GM19043 (cell line): ENCODE data around the gene CD200R1.

Experiments
- ATAC-seq: cut with Tn5 transposase; IDR thresholded peaks from one replicate; pipeline ENCODE4 v1.9.1; 2021; ENCODE audit warnings: low read depth; ENCODE audit not compliant: unreplicated experiment

CD200R1 gene

DNA sequence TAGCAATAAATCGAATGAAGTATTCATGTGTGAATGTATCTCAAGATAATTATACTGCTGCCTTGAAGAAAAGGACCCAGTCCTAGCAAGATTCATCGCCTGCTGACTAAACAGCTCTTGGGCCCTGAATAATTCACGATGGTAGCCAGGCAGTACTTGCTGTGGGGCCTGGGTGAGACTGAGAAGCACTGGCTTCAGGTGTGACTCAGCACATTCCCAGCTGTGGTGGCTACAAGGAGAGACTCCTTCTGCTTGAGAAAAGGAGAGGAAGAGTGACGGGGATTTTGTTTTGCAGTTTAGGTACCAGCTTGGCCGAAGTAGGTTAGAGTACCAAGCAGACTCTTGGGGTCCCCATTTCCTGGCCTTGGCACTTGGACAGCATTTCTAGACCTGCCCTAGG lies 80.6 kb downstream of the CD200R1 start:
- ATAC-seq: no peak

DNA sequence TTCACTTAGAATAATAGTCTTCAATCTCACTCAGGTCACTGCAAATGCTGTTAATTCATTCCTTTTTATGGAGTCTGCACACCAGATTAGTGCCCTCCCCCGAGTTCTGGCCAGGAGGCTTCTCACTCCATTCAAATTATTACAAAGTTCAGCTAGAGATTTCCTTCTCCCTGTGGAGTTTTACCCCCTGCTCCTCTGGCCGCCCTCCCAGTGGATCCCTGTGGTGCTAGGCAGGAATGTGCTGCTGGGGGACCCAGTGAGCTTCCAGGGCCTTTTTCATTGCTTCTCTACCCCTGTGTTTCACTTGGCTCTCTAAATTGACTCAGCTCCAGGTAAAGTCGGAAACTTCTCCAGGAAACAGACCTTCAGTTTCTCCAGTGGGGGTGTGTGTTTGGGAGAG lies 85.5 kb downstream of the CD200R1 start:
- ATAC-seq: no peak

DNA sequence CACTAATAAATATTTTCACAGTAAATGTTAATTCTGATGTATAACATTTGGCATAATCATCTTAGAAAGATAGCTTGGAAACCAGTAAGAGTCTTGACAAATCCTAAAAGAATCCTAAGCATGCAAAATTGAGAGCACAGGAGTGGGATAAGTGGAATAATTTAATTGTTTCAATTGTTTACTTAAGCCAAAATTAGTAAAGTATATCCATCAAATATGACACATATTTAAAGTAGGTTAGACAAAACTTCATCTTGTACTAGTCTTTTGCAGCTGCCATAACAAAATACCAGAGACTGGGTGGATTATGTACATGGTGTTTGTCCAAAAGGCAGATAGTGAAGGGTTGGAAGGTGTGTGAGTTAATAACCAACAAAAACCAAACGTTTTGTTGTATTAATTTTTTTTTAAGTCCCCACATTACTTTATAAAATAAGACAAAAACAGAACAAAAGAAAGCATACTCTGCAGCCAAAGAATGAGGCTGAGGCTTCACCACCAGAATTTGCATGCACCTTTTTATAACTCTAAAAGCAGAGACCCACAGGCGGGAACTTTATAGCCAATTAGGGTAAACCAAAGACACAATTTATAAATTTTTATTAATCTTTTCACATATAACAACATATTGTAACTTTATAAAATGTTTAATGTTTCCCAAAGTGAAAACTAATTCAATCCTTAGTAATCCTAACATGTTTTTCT lies 86.4 kb downstream of the CD200R1 start:
- no peak for ATAC-seq

DNA sequence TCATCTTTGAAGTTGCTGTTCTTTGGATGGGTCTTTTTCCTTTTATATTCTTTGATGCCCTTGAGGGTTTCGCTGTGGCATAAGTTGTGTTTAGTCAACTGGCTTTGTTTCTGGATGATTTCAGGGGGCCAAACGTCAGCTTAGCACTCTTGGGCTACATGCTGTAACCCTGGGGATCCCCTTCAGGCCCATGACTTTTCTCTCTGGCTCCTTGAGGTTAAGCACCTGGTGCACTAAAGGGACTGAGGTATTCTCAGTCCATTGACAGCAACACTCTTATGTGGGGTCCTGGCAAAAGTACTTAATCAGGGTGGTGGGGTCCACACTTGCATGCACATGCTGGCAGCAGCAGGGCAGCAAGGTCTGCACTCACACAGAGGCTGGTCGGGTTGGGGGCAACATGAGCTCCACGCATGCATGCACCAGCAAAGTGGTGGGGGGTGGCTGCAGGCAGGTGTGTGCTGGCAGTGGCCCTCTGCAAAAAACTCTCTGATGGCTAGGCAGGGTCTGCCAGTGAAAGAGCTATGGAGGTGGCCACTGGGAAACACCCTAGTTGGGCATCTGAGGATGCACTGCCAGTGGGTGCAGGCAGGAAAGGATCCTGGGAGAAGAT lies 90.1 kb downstream of the CD200R1 start:
- ATAC-seq: no peak

- no peak for ATAC-seq
Observed at GRCh38 chr3:112881891-112882290, 93.0 kb downstream of the CD200R1 start.

GRCh38 chr3:112875561-112875960 lies 99.3 kb downstream of the CD200R1 start:
- ATAC-seq: no peak

- no peak for ATAC-seq
Observed at GRCh38 chr3:112874725-112875124, 100.2 kb downstream of the CD200R1 start.

- peak; percentile 74 for ATAC-seq
Observed at GRCh38 chr3:112873632-112874031, 101.3 kb downstream of the CD200R1 start.

DNA sequence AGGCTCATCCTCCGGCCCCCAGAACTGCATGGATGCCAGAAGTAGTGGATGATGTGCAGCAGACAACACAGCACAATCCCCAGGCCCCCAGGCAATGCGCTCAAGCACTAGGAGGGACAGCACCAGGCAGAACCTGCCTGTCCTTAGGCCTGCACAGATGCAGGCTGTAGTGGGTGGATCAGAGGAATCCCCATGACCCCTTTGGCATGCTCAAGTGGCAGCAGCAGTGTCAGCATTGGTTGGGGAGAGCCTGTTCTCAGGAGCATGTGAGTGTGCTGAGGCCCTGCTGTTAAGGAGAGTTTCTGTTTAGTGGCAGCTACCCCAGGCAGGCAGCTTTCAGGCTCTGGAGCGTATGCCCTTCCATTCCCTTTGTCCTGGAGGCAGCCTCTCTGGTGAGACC lies 103.2 kb downstream of the CD200R1 start:
- ATAC-seq: no peak
